ENCODE measurements around the gene TP53I3. TPM values are rescaled to one million over a fixed set of nuclear protein-coding genes. Genes with fewer than 3 reads are reported as not detected.
"Not testable (repeated sequence)": the region's sequence is repeated elsewhere in the genome, so short reads cannot be mapped to it uniquely, and the experiment has no call there.

Gene TP53I3
- 42.7 and 57.8 TPM in 2 replicates for total RNA-seq (2014; rRNA removed; shearing (Covaris generic))

DNA sequence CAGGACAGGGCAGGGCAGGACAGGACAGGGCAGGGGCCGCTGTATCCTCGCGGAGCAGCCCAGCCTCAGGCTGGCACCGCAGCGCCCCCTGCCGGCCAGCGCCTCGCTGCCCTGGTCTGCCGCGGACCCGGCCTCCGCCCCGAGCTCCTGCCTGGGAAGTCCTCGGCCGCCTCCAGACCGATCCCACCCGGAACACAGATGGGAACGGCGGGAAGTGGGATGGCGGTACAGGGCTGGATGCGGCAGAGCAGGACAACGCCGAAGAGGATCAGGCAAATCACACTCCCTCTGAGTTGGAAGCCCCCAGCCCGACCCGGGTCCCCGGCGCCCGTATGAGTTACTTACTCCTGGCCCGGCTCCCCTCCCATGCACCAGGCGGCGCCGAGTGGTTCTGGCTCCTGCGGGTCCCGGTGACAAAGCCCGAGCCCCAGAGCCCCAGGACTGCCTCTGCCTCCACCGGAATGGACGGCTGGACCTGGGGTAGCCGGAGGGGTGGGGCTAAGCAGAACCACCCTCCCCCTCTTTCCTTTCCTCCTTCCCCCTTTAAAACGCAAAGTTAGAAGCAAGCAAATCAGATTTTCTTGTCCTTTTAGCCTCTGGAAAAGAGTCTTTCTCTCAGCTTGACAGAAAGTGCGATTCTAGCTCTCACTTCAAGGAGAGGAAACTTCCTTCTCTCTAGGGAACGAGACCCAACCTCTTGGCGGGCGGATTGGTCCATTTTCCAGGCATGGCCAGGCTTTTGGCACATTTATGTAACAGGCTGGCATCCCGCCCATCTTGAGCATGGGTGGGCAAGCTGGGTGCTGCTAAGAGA, at the start of gene TP53I3:
Gene TP53I3, minus strand, starts transcription at position 449 of the 814 bp plus-strand sequence. CDS start 508 bp downstream, outside the sequence.
- peak; percentile 90 for DNase-seq (ENCODE audit: low read depth)

GRCh38 chr2:24132543-24132942, 47.9 kb upstream of the TP53I3 start:
- DNase-seq (ENCODE audit: low read depth) = no peak

GRCh38 chr2:24125956-24126355, 41.3 kb upstream of the TP53I3 start:
- no peak for DNase-seq (ENCODE audit: low read depth)

DNA sequence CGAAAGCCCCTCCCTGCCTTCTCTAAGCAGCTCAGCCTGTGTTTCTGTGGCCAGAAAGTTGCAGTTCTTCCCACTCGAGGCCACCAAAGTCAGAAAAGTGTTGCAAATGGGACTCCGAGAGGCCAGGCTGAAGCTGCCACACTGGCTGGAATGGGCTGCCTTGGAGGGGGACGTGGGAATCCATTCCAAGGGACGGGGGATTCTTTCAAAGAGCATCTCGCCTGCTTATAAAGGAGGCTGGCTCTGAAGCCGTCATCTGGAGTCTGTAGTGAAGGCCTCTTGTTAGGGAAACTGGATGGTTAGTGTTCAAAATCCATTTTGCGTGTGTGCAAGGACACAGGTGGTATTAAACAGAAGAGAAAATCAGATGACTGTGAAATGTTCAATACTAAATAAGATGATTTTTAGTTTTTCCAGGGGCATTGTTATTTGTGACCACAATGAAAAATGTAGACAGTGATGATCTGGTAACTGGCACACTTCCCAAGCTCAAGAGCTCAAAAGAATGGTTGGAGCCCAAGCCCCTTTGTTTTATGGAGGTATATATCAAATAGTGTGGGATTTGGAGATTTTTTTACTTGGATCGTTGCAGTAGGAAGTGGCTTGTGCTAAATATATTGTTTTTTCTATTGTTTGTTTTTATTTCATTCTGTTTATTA, 39.4 kb upstream of the TP53I3 start:
- DNase-seq (ENCODE audit: low read depth) = no peak

- DNase-seq (ENCODE audit: low read depth) = peak; percentile 89
Measured at GRCh38 chr2:24123195-24123921, 38.7 kb upstream of the TP53I3 start, which contains the start of the genes FAM228B and PFN4. Gene FAM228B, plus strand, starts transcription at chr2:24123469. Its CDS starts 893 bp downstream, at chr2:24124362. Gene PFN4, minus strand, starts transcription at chr2:24123334. Its CDS starts 799 bp downstream, at chr2:24122535.

DNA sequence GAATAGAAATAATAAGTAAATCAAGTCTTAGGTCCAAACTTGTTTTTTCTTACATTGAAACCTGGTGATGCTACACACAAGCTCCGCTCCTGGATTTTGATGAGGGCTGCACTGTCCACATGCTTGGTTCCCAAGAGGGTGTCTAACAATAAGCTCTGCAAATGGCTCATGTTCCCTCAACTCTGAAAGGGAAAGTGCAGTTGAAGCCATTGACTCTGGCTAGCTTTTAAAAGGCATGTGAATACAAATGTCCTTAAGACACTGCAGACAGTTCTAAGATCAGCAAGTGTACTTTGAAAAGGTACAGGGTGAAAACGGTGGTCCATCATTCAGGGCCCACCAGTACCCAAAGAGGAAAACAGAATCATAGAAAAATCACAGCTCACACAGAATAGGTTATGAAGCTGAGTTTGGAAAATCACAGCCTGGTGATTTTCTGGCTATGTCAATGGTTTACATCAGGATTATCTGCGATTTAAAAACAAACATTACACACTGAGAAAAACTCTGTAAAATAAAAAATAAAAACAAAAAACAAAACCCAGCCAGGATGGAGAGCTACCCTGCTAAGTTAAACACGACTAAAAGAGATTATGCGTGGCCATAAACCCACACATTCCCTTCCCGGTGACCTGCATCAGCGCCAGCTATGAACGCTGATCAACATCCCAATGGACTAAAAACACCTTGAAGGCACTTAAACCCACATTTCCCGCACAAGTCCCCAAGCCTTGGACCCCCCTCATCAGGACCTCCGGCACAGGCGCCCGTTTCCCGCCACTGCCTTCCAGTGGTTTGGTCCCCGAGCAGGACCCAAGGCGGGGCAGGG, 37.9 kb upstream of the TP53I3 start:
- peak; percentile 22 for DNase-seq (ENCODE audit: low read depth)

- no peak for DNase-seq (ENCODE audit: low read depth)
Measured at GRCh38 chr2:24121469-24121868, 36.8 kb upstream of the TP53I3 start.

DNA sequence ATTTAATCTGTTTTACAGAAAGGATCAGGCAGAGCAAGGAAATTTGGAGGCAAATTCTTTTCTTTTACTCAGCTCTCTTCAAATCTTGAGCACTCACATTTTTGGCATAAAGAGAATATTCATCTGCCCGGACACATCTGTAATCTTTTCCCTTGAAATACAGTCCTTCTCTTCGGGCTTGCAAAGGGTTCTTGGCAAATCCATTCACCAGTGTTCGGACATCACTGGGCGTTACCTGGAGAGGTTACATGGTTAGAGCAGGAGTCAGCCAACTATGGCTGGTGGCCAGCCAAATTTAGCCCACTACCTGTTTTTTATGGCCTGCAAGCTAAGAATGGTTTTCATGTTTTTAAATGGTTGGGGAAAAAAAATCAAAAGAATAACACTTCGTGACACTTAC, 36.4 kb upstream of the TP53I3 start:
- DNase-seq (ENCODE audit: low read depth) = no peak

DNA sequence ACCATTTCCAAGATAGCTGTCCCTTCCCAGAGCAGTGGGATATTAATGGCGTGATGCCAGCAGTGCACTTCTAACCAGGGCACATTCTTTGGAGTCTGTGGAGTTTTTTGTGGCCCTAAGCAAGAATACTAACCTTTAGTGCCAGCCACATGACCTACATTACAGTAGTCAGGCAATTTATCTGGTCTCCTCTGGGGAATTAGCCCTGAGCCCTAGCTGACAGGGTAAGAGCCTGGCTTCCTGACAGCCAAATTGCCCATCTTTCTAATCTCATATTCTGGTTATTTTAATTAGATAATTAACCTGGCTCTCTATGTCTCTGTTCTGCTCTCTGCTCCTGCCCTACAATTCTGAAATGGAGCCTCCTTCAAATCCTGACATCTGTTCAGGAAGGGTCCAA, 33.3 kb upstream of the TP53I3 start:
- DNase-seq (ENCODE audit: low read depth) = no peak

DNA sequence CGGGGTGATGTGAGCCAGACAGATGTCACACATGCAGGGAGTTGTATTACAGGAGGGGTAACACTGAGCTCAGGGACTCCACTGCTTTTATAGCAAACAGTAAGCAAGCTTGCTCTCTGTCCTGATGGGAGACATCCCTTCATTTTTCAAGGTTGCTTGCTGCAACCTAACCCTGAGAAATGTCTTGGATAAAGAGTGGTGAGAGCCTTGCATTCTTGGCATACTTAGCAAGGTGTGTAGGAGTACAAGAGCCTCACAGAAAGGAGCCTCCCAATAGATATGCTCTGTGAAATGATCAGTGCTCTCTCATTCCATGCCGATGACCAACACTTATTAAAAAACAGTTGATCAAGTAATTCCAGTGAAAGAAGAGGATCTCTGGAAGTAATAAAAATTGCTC, 30.4 kb upstream of the TP53I3 start:
- DNase-seq (ENCODE audit: low read depth) = no peak

- DNase-seq (ENCODE audit: low read depth) = peak; percentile 20
Measured at GRCh38 chr2:24111407-24111901, 26.8 kb upstream of the TP53I3 start.

GRCh38 chr2:24110660-24111303, 26.1 kb upstream of the TP53I3 start:
- DNase-seq (ENCODE audit: low read depth) = peak; percentile 38

DNA sequence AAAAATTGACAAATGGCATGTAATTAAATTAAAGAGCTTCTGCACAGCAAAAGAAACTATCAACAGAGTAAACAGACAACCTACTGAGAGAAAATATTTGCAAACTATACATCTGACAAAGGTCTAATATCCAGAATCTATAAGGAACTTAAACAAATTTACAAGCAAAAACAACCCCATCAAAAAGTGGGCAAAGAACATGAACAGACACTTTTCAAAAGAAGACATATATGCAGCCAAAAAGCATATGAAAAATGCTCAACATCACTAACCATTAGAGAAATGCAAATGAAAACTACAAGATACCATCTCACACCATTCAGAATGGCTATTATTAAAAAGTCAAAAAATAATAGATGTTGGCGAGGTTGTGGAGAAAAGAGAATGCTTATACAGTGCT, 24.8 kb upstream of the TP53I3 start:
- not testable (repeated sequence) for DNase-seq (ENCODE audit: low read depth)

GRCh38 chr2:24107336-24107735, 22.7 kb upstream of the TP53I3 start:
- DNase-seq (ENCODE audit: low read depth) = no peak

- no peak for DNase-seq (ENCODE audit: low read depth)
Measured at GRCh38 chr2:24106786-24107185, 22.2 kb upstream of the TP53I3 start.

DNA sequence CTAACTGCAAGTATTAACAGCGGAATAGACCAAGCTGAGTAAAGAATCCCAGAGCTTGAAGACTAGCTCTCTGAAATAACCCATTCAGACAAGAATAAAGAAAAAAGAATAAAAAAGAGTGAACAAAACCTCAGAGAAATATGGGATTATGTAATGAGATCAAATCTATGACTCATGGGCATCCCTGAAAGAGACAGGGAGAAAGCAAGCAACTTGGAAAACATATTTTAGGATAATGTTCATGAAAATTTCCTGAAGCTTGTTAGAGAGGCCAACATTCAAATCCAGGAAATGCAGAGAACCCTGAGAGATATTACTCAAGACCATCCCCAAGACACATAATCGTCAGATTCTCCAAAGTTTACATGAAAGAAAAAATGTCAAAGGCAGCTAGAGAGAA, 21.2 kb upstream of the TP53I3 start:
- no peak for DNase-seq (ENCODE audit: low read depth)

DNA sequence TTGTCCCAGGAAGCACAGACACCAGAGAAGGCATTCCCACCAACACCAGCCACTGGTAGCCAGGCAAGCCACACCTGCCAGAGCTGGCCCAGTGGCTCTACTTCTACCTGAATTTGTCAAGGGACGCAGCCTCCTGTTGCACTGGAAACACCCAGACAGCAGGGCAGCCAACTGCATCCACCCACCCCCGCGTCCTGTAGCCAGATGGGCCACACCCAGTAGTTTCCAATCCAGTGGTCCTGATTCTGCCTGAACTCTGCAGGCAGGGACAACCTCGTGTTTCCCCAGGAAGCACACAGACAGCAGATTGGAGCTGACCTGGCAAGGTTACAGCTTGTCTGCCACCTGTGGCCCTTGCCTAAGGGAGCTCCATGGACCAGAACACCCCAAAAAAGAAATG, 20.3 kb upstream of the TP53I3 start:
- no peak for DNase-seq (ENCODE audit: low read depth)

DNA sequence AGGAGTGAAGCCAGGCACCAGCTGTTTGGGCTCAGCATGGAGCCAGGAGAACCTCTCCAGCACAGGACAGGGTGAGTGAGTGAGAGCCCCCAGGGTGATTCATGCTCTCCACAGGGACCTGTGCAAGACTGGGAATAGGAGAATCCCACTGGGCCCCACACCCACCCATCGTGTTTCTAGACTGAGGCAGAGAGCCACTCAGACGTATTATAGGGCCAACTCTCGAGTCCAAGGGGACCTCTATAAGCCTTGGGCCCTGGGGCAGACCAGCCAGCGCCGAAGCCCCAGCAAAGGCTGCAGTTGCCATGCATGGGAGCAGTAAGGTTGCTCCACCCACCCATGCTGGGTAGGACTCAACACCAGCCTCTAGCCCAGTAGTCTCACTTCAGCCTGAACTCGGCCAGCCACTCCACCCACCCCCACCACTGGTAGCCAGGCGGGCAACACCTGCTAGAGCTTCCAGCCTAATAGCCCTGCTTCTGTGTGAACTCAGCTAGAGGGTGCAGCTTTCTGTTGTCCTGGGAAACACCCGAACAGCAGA, 19.5 kb upstream of the TP53I3 start:
- DNase-seq (ENCODE audit: low read depth) = no peak

DNA sequence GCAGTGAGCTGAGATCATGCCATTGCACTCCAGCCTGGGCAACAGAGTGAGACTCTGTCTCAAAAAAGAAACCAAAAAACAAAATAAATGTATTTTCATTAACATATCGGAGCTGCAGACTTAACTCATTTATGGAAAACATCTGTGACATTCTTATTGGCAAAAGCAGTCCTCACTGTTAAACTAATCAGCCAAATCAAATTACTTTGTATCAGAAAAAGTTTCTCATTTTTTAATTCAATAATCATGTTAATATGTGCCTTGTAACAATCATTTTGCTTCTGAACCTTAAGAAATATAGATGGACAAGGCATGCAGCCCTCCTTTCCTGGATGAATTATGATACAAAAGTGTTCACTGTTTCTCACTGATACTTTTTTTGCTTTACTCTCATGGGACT, 18.0 kb upstream of the TP53I3 start:
- no peak for DNase-seq (ENCODE audit: low read depth)

- no peak for DNase-seq (ENCODE audit: low read depth)
Measured at GRCh38 chr2:24101992-24102391, 17.4 kb upstream of the TP53I3 start.

Data from RPMI7951 (cell line).